ENCODE data around the gene ZDHHC11. TPM values are rescaled to one million over a fixed set of nuclear protein-coding genes. Genes with fewer than 3 reads are reported as not detected.

The ZDHHC11 gene
- total and polyA plus RNA-seq, 2 of the 4 experiments (the other 2 are of a cell fraction): 0.36 to 1.6 TPM

DNA sequence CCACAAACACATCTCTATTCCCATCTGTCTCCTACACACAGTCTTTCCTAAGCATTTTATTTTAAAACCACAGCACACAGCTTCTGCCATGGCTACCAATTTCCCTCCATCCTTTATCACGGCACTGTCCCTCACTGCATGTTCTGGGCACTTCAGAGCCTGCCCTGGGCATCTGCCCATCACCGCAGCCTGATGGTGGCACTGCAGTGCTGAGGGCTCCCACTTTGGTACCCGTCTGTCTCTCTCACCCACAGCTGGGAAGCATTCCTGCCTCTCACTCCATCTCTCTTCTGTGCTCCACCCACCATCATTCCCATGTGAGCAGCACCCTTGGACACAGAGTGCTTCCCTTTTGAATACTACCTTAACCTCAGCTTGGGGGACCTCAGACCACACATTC lies 31.7 kb downstream of the ZDHHC11 start:
- no peak overlapping the region for H3K4me3 ChIP-seq (ENCODE audit: insufficient read depth, low read depth, low read length)
- no peak overlapping the region for H2AFZ ChIP-seq (replicated peaks; ENCODE audit: low read length, poor library complexity)
- in situ Hi-C loops (cut with MboI; ENCODE audit: low sequenced_read_pairs): no loop called here
- H4K20me1 ChIP-seq (ENCODE audit: insufficient read depth, low read length): no peaks in the 10 kb centered on the region
- dilution Hi-C loops (cut with HindIII; ENCODE audit: low sequenced_read_pairs, unreplicated experiment): no loop called here
- no peak overlapping the region for H3K18ac ChIP-seq (ENCODE audit: low read depth, low read length)
- no peaks in the 10 kb centered on the region for H3K79me1 ChIP-seq (ENCODE audit: low read depth in 1 of 2, low read length in 2 of 2)
- no peak overlapping the region for H2BK120ac ChIP-seq (ENCODE audit: low read depth, low read length)
- H3K4ac ChIP-seq (ENCODE audit: low read depth, low read length): no peak overlapping the region
- H3K4me2 ChIP-seq (ENCODE audit: low read depth, low read length): no peak overlapping the region
- H3K23ac ChIP-seq (ENCODE audit: low read depth, low read length): no peak overlapping the region
- intact Hi-C loops (cut with micrococcal nuclease): no loop called here
- no peak overlapping the region for H3K56ac ChIP-seq (ENCODE audit: extremely low read depth, insufficient read depth, low read length)
- ATAC-seq (ENCODE audit: low read depth) (no peak), DNase-seq (no peak)
- H4K8ac ChIP-seq (ENCODE audit: low read depth in 2 of 2, low read length in 2 of 2): no peak overlapping the region
- H3K27me3 ChIP-seq (ENCODE audit: control insufficient read depth, insufficient read depth, low read length): peaks cover 4% of the 10 kb centered on the region; the same call in 1 of the 2 replicates
- WGBS, 2 experiments (ENCODE audit: extremely low coverage in 2 of 2, insufficient read length in 1 of 2): 56% methylated on average over 3 of the region's 3 CpGs; no CpG with 5 or more reads in 1 of the 2 experiments
- no peak overlapping the region for H4K91ac ChIP-seq (ENCODE audit: insufficient read depth, low read depth, low read length)
- no peak overlapping the region for H3K27ac ChIP-seq (ENCODE audit: insufficient read depth, low read length)
- H2BK5ac ChIP-seq (ENCODE audit: low read depth, low read length, poor library complexity, severe bottlenecking): no peak overlapping the region
- CTCF ChIA-PET: no interaction called here
- H4K5ac ChIP-seq (ENCODE audit: low read depth, low read length): no peak overlapping the region
- no peak overlapping the region for H3K9ac ChIP-seq (ENCODE audit: low read depth, low read length)
- no peak overlapping the region for H2BK15ac ChIP-seq (ENCODE audit: low read depth, low read length)
- BruUV-seq (replicated peaks): no TSS peak
- no peaks in the 10 kb centered on the region for H3K36me3 ChIP-seq (ENCODE audit: control insufficient read depth, insufficient read depth, low read length)
- H2AK9ac ChIP-seq (replicated peaks; ENCODE audit: low read depth, low read length, poor library complexity): no peak overlapping the region
- H2AK5ac ChIP-seq (ENCODE audit: low read depth, low read length): no peak overlapping the region
- no peak for TF ChIP-seq SMC3 (IDR thresholded peaks at IDR 0.05; ENCODE audit: low read depth, low read length)
- no peak for TF ChIP-seq RFX5 (IDR thresholded peaks at IDR 0.05; ENCODE audit: low read depth, low read length)
- no peak for TF ChIP-seq MAZ (IDR thresholded peaks at IDR 0.05; ENCODE audit: borderline replicate concordance, low read depth, low read length)
- TF ChIP-seq CEBPB (IDR thresholded peaks at IDR 0.05; ENCODE audit: low read depth, low read length): no peak
- TF ChIP-seq RCOR1 (IDR thresholded peaks at IDR 0.05; ENCODE audit: insufficient replicate concordance, low read length): no peak
- TF ChIP-seq, protein P1, sequence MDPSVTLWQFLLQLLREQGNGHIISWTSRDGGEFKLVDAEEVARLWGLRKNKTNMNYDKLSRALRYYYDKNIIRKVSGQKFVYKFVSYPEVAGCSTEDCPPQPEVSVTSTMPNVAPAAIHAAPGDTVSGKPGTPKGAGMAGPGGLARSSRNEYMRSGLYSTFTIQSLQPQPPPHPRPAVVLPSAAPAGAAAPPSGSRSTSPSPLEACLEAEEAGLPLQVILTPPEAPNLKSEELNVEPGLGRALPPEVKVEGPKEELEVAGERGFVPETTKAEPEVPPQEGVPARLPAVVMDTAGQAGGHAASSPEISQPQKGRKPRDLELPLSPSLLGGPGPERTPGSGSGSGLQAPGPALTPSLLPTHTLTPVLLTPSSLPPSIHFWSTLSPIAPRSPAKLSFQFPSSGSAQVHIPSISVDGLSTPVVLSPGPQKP (IDR thresholded peaks at IDR 0.05; ENCODE audit: borderline replicate concordance, low read depth, low read length): no peak
- TF ChIP-seq NFE2L2 (IDR thresholded peaks at IDR 0.05; ENCODE audit: low read depth, low read length): no peak
- TF ChIP-seq, protein P2, sequence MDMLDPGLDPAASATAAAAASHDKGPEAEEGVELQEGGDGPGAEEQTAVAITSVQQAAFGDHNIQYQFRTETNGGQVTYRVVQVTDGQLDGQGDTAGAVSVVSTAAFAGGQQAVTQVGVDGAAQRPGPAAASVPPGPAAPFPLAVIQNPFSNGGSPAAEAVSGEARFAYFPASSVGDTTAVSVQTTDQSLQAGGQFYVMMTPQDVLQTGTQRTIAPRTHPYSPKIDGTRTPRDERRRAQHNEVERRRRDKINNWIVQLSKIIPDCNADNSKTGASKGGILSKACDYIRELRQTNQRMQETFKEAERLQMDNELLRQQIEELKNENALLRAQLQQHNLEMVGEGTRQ (IDR thresholded peaks at IDR 0.05; ENCODE audit: low read depth, low read length): no peak
- no peak for TF ChIP-seq POLR2A (IDR thresholded peaks at IDR 0.05; ENCODE audit: low read depth, low read length)
- no peak for TF ChIP-seq RAD21 (IDR thresholded peaks at IDR 0.05; ENCODE audit: low read length)
- no peak for TF ChIP-seq BHLHE40 (IDR thresholded peaks at IDR 0.05; ENCODE audit: low read depth, low read length)
- no peak for TF ChIP-seq MAFK (IDR thresholded peaks at IDR 0.05; ENCODE audit: low read depth, low read length)
- TF ChIP-seq FOS (IDR thresholded peaks at IDR 0.05; ENCODE audit: low read depth, low read length): no peak
- TF ChIP-seq MXI1 (IDR thresholded peaks at IDR 0.05; ENCODE audit: borderline replicate concordance, low read depth, low read length): no peak
- no peak for TF ChIP-seq CHD1 (IDR thresholded peaks at IDR 0.05; ENCODE audit: low read depth, low read length)
- TF ChIP-seq, protein P3, sequence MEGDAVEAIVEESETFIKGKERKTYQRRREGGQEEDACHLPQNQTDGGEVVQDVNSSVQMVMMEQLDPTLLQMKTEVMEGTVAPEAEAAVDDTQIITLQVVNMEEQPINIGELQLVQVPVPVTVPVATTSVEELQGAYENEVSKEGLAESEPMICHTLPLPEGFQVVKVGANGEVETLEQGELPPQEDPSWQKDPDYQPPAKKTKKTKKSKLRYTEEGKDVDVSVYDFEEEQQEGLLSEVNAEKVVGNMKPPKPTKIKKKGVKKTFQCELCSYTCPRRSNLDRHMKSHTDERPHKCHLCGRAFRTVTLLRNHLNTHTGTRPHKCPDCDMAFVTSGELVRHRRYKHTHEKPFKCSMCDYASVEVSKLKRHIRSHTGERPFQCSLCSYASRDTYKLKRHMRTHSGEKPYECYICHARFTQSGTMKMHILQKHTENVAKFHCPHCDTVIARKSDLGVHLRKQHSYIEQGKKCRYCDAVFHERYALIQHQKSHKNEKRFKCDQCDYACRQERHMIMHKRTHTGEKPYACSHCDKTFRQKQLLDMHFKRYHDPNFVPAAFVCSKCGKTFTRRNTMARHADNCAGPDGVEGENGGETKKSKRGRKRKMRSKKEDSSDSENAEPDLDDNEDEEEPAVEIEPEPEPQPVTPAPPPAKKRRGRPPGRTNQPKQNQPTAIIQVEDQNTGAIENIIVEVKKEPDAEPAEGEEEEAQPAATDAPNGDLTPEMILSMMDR (conservative IDR thresholded peaks at IDR 0.05; ENCODE audit: low read depth, low read length): no peak
- H3K9me1 ChIP-seq (ENCODE audit: insufficient read depth, low read length): no peaks in the 10 kb centered on the region
- H3K4me1 ChIP-seq (ENCODE audit: control insufficient read depth, insufficient read depth, low read length): no peaks in the 10 kb centered on the region
- H3K9me3 ChIP-seq (ENCODE audit: control insufficient read depth, insufficient read depth, low read length): peaks cover 4% of the 10 kb centered on the region; the same call in 1 of the 2 replicates
- no peak overlapping the region for H3K14ac ChIP-seq (replicated peaks; ENCODE audit: low read depth, low read length)
- POLR2A ChIA-PET (ENCODE audit: unreplicated experiment): no interaction called here
- no peak overlapping the region for H2BK20ac ChIP-seq (ENCODE audit: low read depth, low read length)
